ENCODE measurements around the gene GSTO2. TPM values are rescaled to one million over a fixed set of nuclear protein-coding genes. Genes with fewer than 3 reads are reported as not detected.

Gene GSTO2
- total and polyA plus RNA-seq, 10 of the 15 experiments (the other 5 are each of a cell fraction or from before 2014, with no cell fraction given) = 0.16 to 0.86 (median 0.46) TPM

DNA sequence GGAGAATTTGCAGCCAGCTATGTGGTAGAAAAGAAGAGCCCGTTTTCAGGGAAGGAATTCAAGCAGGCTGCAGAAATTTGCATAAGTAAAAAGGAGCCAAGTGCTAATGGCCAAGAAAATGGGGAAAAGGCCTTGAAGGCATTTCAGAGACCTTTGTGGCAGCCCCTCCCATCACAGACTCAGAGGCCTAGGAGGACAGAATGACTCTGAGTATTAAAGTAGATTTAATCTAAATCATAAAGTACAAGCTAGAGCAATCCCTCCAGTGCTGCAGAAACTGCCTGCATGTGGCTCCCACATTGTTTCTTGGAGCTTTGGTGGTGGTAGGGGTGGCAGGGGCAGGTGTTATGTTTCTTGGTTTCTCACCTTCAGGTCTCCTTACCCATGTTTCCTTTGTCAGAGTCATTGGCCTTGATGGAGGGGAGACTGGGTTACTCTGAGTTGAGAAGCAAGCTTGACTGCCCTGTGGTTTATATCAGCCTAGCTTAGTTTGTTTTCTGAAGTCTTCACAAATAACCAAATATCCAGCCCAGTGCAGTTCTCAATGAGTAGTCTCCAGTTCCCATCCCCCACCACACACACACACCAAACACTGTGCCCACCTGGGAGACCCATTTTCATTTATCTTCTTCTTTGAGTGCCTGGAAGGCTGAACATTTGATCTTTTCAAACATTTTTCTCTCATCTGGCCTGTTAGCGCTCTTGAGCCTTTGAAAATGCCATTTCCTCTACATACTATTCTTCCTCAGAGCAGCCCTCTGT is 34.8 kb downstream of the GSTO2 start:
- no peak overlapping the region for H3K9ac ChIP-seq (ENCODE audit: control insufficient read depth, insufficient read depth, low read length)
- ATAC-seq (no peak), DNase-seq (ENCODE audit: low read depth, low spot score) (no peak), FAIRE-seq (no peak)
- no TSS peak for BruUV-seq (replicated peaks)
- H2AFZ ChIP-seq (ENCODE audit: control insufficient read depth, low read depth, low read length) = no peak overlapping the region
- ChIA-PET RAD21 (ENCODE audit: unreplicated experiment) (interaction anchor here (0.8 to 9.0 kb wide), 3 partner anchors 11 to 48 kb away, joined by 3 to 137 read pairs (median 3); partner anchors contain the start of gene CFAP58), CTCF (interaction anchor here (1.3 to 13.3 kb wide), 5 partner anchors 8 to 47 kb away, joined by 3 to 419 read pairs (median 27); partner anchors contain the start of genes CFAP58 and ITPRIP), SMC1A (ENCODE audit: uncharacterized antibody, unreplicated experiment) (interaction anchor here (0.9 to 7.3 kb wide), 4 partner anchors 9 to 46 kb away, joined by 3 to 187 read pairs (median 6); partner anchors contain the start of gene CFAP58), POLR2A (interaction anchor here (1.6 kb wide), 1 partner anchor 48 kb away, joined by 3 read pairs; no protein-coding TSS in a partner anchor)
- H3K79me2 ChIP-seq (ENCODE audit: control insufficient read depth, insufficient read depth, low read length) = no peaks in the 10 kb centered on the region
- no peak overlapping the region for H3K4me2 ChIP-seq (ENCODE audit: control insufficient read depth, insufficient read depth)
- intact Hi-C loops (cut with micrococcal nuclease; ENCODE audit: unreplicated experiment) = no loop called here
- peaks cover 0 to 2% of the 10 kb centered on the region in 2 experiments; a peak in 1 of 4 replicates for H3K27me3 ChIP-seq (replicated peaks in 1 of 2; ENCODE audit: control insufficient read depth in 2 of 2, insufficient read depth in 2 of 2, low read length in 1 of 2)
- no peak overlapping the region for H3K4me3 ChIP-seq
- WGBS (ENCODE audit: insufficient coverage, insufficient replicate concordance, low lambda C conversion rate, missing lambda C conversion rate) = 50% methylated on average over 2 of the region's 2 CpGs
- peaks cover 0 to 2% of the 10 kb centered on the region in 2 experiments; a peak in 1 of 4 replicates for H3K36me3 ChIP-seq (ENCODE audit: control insufficient read depth in 2 of 2, insufficient read depth in 2 of 2, low read length in 1 of 2)
- in situ Hi-C loops (cut with MboI) = no loop called here
- TF ChIP-seq PML (IDR thresholded peaks at IDR 0.05; ENCODE audit: low read length) (no peak), SMAD1 (IDR thresholded peaks at IDR 0.05; ENCODE audit: low read depth, partially characterized antibody) (no peak), EP300 (IDR thresholded peaks at IDR 0.05; ENCODE audit: borderline replicate concordance in 1 of 2, control insufficient read depth in 1 of 2, low read depth in 2 of 2, low read length in 2 of 2) (no peak), ZSCAN29 (IDR thresholded peaks at IDR 0.05) (no peak), STAT1 (conservative IDR thresholded peaks at IDR 0.05) (no peak)
- H4K20me1 ChIP-seq (ENCODE audit: control insufficient read depth, insufficient read depth) = no peaks in the 10 kb centered on the region
- peaks cover 23% of the 10 kb centered on the region for H3K4me1 ChIP-seq (ENCODE audit: control insufficient read depth, insufficient read depth, low read length)
- no peaks in the 10 kb centered on the region; the same call in 2 of the 3 replicates for H3K9me3 ChIP-seq (replicated peaks; ENCODE audit: control insufficient read depth, insufficient read depth, low read length)
- H3K27ac ChIP-seq (ENCODE audit: control insufficient read depth, insufficient read depth) = no peak overlapping the region

Data from GM12878 (cell line).